DOHH2 (cell line): ENCODE results near the gene CEMIP2.

Experiments
- EZH2phosphoT487 ChIP-seq: fragments of 200-600 bp; sonication (generic); IDR thresholded peaks from 2 replicates; pipeline ENCODE4 v1.6.1; 2017; ENCODE audit warnings: borderline replicate concordance, mild to moderate bottlenecking, antibody characterized with exemption, low read length, moderate library complexity, mixed read lengths
- TF ChIP-seq, protein P1 (sequence below): fragments of 200-600 bp; sonication (generic); IDR thresholded peaks from one replicate; pipeline ENCODE4 v1.5.1; 2014; ENCODE audit warnings: antibody characterized with exemption, mild to moderate bottlenecking, low read depth, low read length; ENCODE audit not compliant: poor library complexity, severe bottlenecking

- TF ChIP-seq, protein P1, sequence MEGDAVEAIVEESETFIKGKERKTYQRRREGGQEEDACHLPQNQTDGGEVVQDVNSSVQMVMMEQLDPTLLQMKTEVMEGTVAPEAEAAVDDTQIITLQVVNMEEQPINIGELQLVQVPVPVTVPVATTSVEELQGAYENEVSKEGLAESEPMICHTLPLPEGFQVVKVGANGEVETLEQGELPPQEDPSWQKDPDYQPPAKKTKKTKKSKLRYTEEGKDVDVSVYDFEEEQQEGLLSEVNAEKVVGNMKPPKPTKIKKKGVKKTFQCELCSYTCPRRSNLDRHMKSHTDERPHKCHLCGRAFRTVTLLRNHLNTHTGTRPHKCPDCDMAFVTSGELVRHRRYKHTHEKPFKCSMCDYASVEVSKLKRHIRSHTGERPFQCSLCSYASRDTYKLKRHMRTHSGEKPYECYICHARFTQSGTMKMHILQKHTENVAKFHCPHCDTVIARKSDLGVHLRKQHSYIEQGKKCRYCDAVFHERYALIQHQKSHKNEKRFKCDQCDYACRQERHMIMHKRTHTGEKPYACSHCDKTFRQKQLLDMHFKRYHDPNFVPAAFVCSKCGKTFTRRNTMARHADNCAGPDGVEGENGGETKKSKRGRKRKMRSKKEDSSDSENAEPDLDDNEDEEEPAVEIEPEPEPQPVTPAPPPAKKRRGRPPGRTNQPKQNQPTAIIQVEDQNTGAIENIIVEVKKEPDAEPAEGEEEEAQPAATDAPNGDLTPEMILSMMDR = no peak
- no peak; the same call in 1 of the 2 replicates for TF ChIP-seq EZH2phosphoT487
These were observed 464 bp downstream of the CEMIP2 start for GRCh38 chr9:71767776-71768321.
